Cardiac muscle cell (in vitro differentiated cells and primary cell): ENCODE results near the gene PHLDA3. TPM values are rescaled to one million over a fixed set of nuclear protein-coding genes. Genes with fewer than 3 reads are reported as not detected.
"Not testable (repeated sequence)": the region's sequence is repeated elsewhere in the genome, so short reads cannot be mapped to it uniquely, and the experiment has no call there.

Experiments
- DNase-seq, 2 donors: peaks; one replicate each; pipeline versions ENCODE4 v3.0.0 to v3.0.0-alpha.2; 2010 to 2017; ENCODE audit warnings: low read depth in 1 of 2, low spot score in 1 of 2
- H3K27ac ChIP-seq: fragments of 200-600 bp; sonication (generic); 2 replicates; pipeline ENCODE4 v1.5.1; 2016
- H3K27me3 ChIP-seq: fragments of 200-600 bp; sonication (generic); 2 replicates; pipeline ENCODE4 v1.6.0; 2016; ENCODE audit warnings: control low read depth
- H3K36me3 ChIP-seq: fragments of 200-600 bp; sonication (generic); 2 replicates; pipeline ENCODE4 v1.5.1; 2016; ENCODE audit warnings: control low read depth
- H3K4me1 ChIP-seq: fragments of 200-600 bp; sonication (generic); 2 replicates; pipeline ENCODE4 v1.8.1; 2017; ENCODE audit warnings: low read depth, mild to moderate bottlenecking, mixed run types
- H3K4me3 ChIP-seq: fragments of 200-600 bp; sonication (generic); 2 replicates; pipeline ENCODE4 v1.5.1; 2016; ENCODE audit warnings: mild to moderate bottlenecking
- H3K9me3 ChIP-seq: fragments of 200-600 bp; sonication (generic); 2 replicates; pipeline ENCODE4 v1.5.1; 2017; ENCODE audit warnings: low read depth, mild to moderate bottlenecking, control low read depth
- CTCF ChIP-seq: IDR thresholded peaks from 2 replicates; pipeline ENCODE4 v1.5.1; 2012; ENCODE audit warnings: low read depth, mild to moderate bottlenecking, low read length
- polyA plus RNA-seq: library from polyadenylated mRNA; unstranded; fragments of >200 nt; fragmentation: Nextera tagmentation; extraction: Ambion mirVana; gene quantifications from 2 replicates; pipeline ENCODE4 v1.2.1, GENCODE V29; 2016
- total RNA-seq: library from RNA; depleted of rRNA; stranded (reverse); fragments of >200 nt; gene quantifications from 2 replicates; pipeline ENCODE4 v1.2.3, GENCODE V29; 2016

Gene PHLDA3
- total and polyA plus RNA-seq, 2 experiments from 2014 or later: 54.4 to 69.1 TPM

GRCh38 chr1:201482755-201483154 lies 13.8 kb upstream of the PHLDA3 start:
- Histone ChIP-seq H3K9me3 (no peaks in the 10 kb centered on the region), H3K4me3 (no peak overlapping the region), H3K36me3 (no peaks in the 10 kb centered on the region), H3K27ac (peak overlapping the region; percentile 15), H3K4me1 (peaks cover 22% of the 10 kb centered on the region), H3K27me3 (no peaks in the 10 kb centered on the region)
- TF ChIP-seq CTCF: no peak
- no peak for DNase-seq

- Histone ChIP-seq H3K27ac (peak overlapping the region; percentile 49), H3K36me3 (no peaks in the 10 kb centered on the region), H3K4me1 (peaks cover 21% of the 10 kb centered on the region), H3K9me3 (no peaks in the 10 kb centered on the region), H3K4me3 (peak overlapping the region; percentile 11), H3K27me3 (no peaks in the 10 kb centered on the region)
- TF ChIP-seq CTCF: peak; percentile 81
- peak; percentile 87 to 94 for DNase-seq
Observed at GRCh38 chr1:201481761-201482493, 12.9 kb upstream of the PHLDA3 start.

GRCh38 chr1:201481004-201481380 lies 12.0 kb upstream of the PHLDA3 start:
- no peaks in the 10 kb centered on the region for H3K36me3 ChIP-seq
- no peaks in the 10 kb centered on the region for H3K9me3 ChIP-seq
- peak overlapping the region; percentile 15 for H3K4me3 ChIP-seq
- H3K27me3 ChIP-seq: no peaks in the 10 kb centered on the region
- no peak for DNase-seq
- peaks cover 11% of the 10 kb centered on the region for H3K4me1 ChIP-seq
- no peak for TF ChIP-seq CTCF
- H3K27ac ChIP-seq: peak overlapping the region; percentile 60

GRCh38 chr1:201480231-201481003 lies 11.4 kb upstream of the PHLDA3 start:
- H3K36me3 ChIP-seq: no peaks in the 10 kb centered on the region
- H3K27ac ChIP-seq: peak overlapping the region; percentile 60
- H3K4me3 ChIP-seq: peak overlapping the region; percentile 15
- H3K4me1 ChIP-seq: peaks cover 6% of the 10 kb centered on the region
- DNase-seq: peak; percentile 85
- no peaks in the 10 kb centered on the region for H3K9me3 ChIP-seq
- H3K27me3 ChIP-seq: no peaks in the 10 kb centered on the region
- peak; percentile 10 for TF ChIP-seq CTCF

GRCh38 chr1:201479201-201479730 lies 10.3 kb upstream of the PHLDA3 start:
- Histone ChIP-seq H3K27ac (peak overlapping the region; percentile 60), H3K4me1 (peaks cover 5% of the 10 kb centered on the region), H3K27me3 (no peaks in the 10 kb centered on the region), H3K36me3 (no peaks in the 10 kb centered on the region), H3K9me3 (no peaks in the 10 kb centered on the region), H3K4me3 (no peak overlapping the region)
- DNase-seq: no peak
- TF ChIP-seq CTCF: no peak

- DNase-seq, H3K27me3 ChIP-seq, H3K27ac ChIP-seq, H3K4me1 ChIP-seq, H3K36me3 ChIP-seq, H3K4me3 ChIP-seq, H3K9me3 ChIP-seq: not testable (repeated sequence)
Observed at GRCh38 chr1:201478666-201479065, 9.7 kb upstream of the PHLDA3 start.
